Measurements from ENCODE around the gene SEC31A.

Gene SEC31A

DNA sequence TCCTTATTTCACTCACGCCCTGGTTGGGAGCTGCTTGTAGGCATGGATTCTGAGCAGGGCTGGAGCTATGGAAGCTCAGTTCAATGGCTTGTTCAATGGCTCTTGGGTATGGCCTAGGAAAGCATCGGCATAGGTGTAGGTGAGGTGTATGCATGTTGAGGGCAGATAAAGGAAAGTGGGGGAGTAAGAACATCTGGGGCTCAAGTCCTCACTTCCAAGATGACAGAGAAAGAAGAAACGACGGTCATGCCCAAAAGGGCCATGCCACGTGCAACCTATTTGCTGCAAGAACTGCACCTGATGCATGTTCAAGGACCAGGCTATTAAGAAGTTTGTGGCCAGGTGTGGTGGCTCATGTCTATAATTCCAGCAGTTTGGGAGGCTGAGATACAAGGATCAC is 115.7 kb downstream of the SEC31A start:
- no peak for TF ChIP-seq Cebpa-rat (IDR thresholded peaks at IDR 0.05)
- Histone ChIP-seq H3K9me3 (no peaks in the 10 kb centered on the region), H3K4me3 (no peak overlapping the region), H3K27me3 (no peaks in the 10 kb centered on the region), H3K9ac (no peak overlapping the region), H3K36me3 (peaks cover 16% of the 10 kb centered on the region), H3K4me1 (peaks cover 20% of the 10 kb centered on the region), H4K20me1 (peaks cover 24% of the 10 kb centered on the region), H3K27ac (no peak overlapping the region), H3K4me2 (no peak overlapping the region)

DNA sequence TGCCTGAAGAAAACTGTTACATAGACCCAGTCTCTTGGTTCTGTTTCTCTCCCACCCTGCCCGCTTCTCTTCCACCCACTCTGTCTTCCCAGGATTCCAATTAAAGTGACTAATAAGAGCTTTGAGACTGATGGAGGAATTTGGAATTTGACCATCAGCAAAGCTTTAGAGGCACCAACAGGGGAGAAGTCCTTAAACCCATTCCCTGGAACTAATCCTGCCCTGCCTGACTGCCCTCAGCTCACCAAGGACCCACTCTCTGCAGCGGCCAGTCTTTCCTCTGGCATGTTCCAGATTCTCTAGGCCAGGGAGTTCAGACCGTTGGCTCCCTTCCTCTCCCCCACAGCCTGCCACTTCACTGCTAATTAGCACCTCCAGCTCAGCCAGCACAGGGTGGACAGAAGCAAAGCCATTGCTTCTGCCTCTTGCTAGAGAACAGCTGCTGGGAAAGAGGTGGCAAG is 116.2 kb downstream of the SEC31A start:
- Histone ChIP-seq H3K4me1 (peaks cover 15% of the 10 kb centered on the region), H3K4me2 (no peak overlapping the region), H3K27me3 (no peaks in the 10 kb centered on the region), H3K9ac (no peak overlapping the region), H3K9me3 (no peaks in the 10 kb centered on the region), H3K36me3 (peaks cover 16% of the 10 kb centered on the region), H3K27ac (no peak overlapping the region), H4K20me1 (peaks cover 19% of the 10 kb centered on the region; the same call in 1 of the 2 replicates), H3K4me3 (no peak overlapping the region)
- no peak for TF ChIP-seq Cebpa-rat (IDR thresholded peaks at IDR 0.05)

DNA sequence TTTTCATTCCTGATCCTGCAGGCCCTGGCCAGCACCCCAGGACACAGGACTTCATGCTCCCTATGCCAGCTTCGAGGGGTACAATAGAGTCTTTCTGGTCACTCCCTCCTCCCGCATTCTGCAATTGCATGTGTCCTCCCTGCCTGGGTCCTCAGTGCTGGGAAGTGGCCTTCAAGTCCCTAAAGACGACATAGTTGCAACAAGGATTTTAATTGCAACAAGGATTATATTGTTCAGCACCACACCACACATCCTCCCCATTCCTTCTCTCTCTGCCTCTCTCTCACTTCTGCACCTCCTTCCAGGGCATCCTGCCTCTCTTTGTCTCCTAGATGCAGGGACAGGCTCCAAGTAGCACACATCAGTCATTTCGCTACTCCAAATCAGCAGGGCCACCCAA is 117.9 kb downstream of the SEC31A start:
- H3K4me3 ChIP-seq = no peak overlapping the region
- no peak overlapping the region for H3K27ac ChIP-seq
- TF ChIP-seq Cebpa-rat (IDR thresholded peaks at IDR 0.05) = no peak
- no peaks in the 10 kb centered on the region for H3K9me3 ChIP-seq
- H3K36me3 ChIP-seq = peaks cover 16% of the 10 kb centered on the region
- no peak overlapping the region for H3K9ac ChIP-seq
- H3K27me3 ChIP-seq = no peaks in the 10 kb centered on the region
- H4K20me1 ChIP-seq = 0 out of 2 replicates have a peak, but pooled peaks cover 13% of the 10 kb centered on the region
- H3K4me1 ChIP-seq = 0 out of 2 replicates have a peak, but pooled peaks cover 8% of the 10 kb centered on the region
- H3K4me2 ChIP-seq = no peak overlapping the region

GRCh38 chr4:82770607-82771006 is 120.3 kb downstream of the SEC31A start:
- H3K27me3 ChIP-seq = no peaks in the 10 kb centered on the region
- H3K4me3 ChIP-seq = no peak overlapping the region

More at GRCh38 chr4:82770607-82771006, 120.3 kb downstream of the SEC31A start:
- H3K4me2 ChIP-seq = no peak overlapping the region
- peaks cover 23% of the 10 kb centered on the region for H3K36me3 ChIP-seq
- H4K20me1 ChIP-seq = 0 out of 2 replicates have a peak, but pooled peaks cover 10% of the 10 kb centered on the region
- H3K27ac ChIP-seq = no peak overlapping the region
- no peak overlapping the region for H3K9ac ChIP-seq
- H3K4me1 ChIP-seq = no peaks in the 10 kb centered on the region
- TF ChIP-seq Cebpa-rat (IDR thresholded peaks at IDR 0.05) = no peak
- peaks cover 19% of the 10 kb centered on the region for H3K9me3 ChIP-seq
